ENCODE measurements around the gene PDGFB.

Gene PDGFB

GRCh38 chr22:39248254-39248653 is 3.5 kb upstream of the PDGFB start:
- Histone ChIP-seq H3K4me1 (peaks cover 0 to 29% (median 24%) of the 10 kb centered on the region in 4 donors), H3K9me3 (no peaks in the 10 kb centered on the region), H3K4me3 (no peak overlapping the region), H3K27me3 (peaks cover 0 to 90% of the 10 kb centered on the region in 2 donors), H3K36me3 (no peaks in the 10 kb centered on the region), H3K27ac (no peak overlapping the region)
- intact Hi-C loops (cut with DNase I; ENCODE audit: low total_unique reads) = no loop called here
- no peak for DNase-seq
- TF ChIP-seq, protein P1, sequence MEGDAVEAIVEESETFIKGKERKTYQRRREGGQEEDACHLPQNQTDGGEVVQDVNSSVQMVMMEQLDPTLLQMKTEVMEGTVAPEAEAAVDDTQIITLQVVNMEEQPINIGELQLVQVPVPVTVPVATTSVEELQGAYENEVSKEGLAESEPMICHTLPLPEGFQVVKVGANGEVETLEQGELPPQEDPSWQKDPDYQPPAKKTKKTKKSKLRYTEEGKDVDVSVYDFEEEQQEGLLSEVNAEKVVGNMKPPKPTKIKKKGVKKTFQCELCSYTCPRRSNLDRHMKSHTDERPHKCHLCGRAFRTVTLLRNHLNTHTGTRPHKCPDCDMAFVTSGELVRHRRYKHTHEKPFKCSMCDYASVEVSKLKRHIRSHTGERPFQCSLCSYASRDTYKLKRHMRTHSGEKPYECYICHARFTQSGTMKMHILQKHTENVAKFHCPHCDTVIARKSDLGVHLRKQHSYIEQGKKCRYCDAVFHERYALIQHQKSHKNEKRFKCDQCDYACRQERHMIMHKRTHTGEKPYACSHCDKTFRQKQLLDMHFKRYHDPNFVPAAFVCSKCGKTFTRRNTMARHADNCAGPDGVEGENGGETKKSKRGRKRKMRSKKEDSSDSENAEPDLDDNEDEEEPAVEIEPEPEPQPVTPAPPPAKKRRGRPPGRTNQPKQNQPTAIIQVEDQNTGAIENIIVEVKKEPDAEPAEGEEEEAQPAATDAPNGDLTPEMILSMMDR (IDR thresholded peaks at IDR 0.05) = no peak

GRCh38 chr22:39247361-39247760 is 2.6 kb upstream of the PDGFB start:
- Histone ChIP-seq H3K4me3 (no peak overlapping the region), H3K27ac (no peak overlapping the region), H3K36me3 (no peaks in the 10 kb centered on the region), H3K9me3 (no peaks in the 10 kb centered on the region), H3K27me3 (peaks cover 0 to 92% of the 10 kb centered on the region in 2 donors), H3K4me1 (peaks cover 0 to 29% (median 27%) of the 10 kb centered on the region in 4 donors)
- intact Hi-C loops (cut with DNase I; ENCODE audit: low total_unique reads) = no loop called here
- TF ChIP-seq, protein P1 (IDR thresholded peaks at IDR 0.05) = no peak
- DNase-seq = no peak

GRCh38 chr22:39246690-39247332 is 2.0 kb upstream of the PDGFB start:
- no peak for DNase-seq
- H3K36me3 ChIP-seq = no peaks in the 10 kb centered on the region
- H3K27me3 ChIP-seq = peaks cover 0 to 92% of the 10 kb centered on the region in 2 donors
- H3K4me1 ChIP-seq = peaks cover 0 to 35% (median 32%) of the 10 kb centered on the region in 4 donors
- no peak overlapping the region for H3K4me3 ChIP-seq
- no peak overlapping the region for H3K27ac ChIP-seq
- TF ChIP-seq, protein P1 (IDR thresholded peaks at IDR 0.05) = no peak
- no peaks in the 10 kb centered on the region for H3K9me3 ChIP-seq
- intact Hi-C loops (cut with DNase I; ENCODE audit: low total_unique reads) = no loop called here

- Histone ChIP-seq H3K27me3 (peaks cover 0 to 87% of the 10 kb centered on the region in 2 donors), H3K9me3 (no peaks in the 10 kb centered on the region), H3K36me3 (no peaks in the 10 kb centered on the region), H3K27ac (no peak overlapping the region), H3K4me3 (no peak overlapping the region), H3K4me1 (peaks cover 0 to 41% (median 32%) of the 10 kb centered on the region in 4 donors)
- intact Hi-C loops (cut with DNase I; ENCODE audit: low total_unique reads) = no loop called here
- TF ChIP-seq, protein P1 (IDR thresholded peaks at IDR 0.05) = no peak
- no peak for DNase-seq
Observed at GRCh38 chr22:39246217-39246616, 1.4 kb upstream of the PDGFB start.

DNA sequence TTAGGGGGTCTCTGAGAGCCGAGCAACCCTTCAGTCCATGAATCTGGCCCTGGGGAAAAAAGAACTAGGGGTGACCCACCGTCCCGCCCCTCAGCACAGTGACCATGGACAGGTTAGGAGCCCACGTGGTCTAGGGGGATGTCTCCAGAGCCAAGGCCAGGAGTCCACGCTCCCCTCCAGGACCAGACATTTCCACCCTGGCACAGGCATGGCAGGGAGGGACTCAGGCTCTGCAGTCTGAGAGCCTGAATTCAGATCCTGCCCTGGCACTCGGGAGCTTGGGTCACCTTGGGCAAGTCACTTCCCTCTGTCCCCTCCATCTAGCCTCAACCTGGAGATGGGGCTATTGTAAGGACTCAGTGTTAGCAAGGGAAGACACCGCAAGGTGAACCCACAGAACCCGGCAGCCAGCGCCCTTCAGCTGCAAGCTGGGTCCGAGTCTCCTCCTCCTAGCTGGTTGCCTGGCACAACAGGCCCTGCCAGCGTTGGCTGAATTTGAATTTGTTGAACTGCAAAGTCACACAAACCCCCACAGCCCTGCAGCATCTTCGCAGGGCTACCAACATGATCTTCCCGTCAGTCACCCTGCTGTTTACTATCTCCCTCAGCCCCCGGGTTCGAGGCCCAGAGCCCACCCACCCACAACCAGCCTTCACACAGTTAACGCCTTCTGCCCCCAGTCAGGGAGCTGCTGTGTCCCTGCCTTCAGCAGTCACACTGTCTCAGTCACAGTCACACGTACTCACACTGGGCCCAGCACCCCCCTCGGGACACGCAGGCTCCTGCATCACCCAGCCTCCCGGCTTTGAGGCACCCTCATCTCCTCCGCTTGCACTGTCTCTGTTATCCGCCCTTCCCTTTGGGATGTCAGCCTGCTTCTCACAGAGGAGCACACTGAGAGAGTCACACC is 603 bp upstream of the PDGFB start:
- Histone ChIP-seq H3K9me3 (no peaks in the 10 kb centered on the region), H3K27me3 (peaks cover 0 to 80% of the 10 kb centered on the region in 2 donors), H3K4me1 (peaks cover 0 to 42% (median 32%) of the 10 kb centered on the region in 4 donors), H3K27ac (no peak overlapping the region), H3K4me3 (peak overlapping the region; percentile 44 to 48), H3K36me3 (no peaks in the 10 kb centered on the region)
- TF ChIP-seq, protein P1 (IDR thresholded peaks at IDR 0.05) = no peak
- intact Hi-C loops (cut with DNase I; ENCODE audit: low total_unique reads) = no loop called here
- DNase-seq = no peak

All from tibial artery (tissue), 4 donors.